ENCODE results near the gene PMFBP1. TPM values are rescaled to one million over a fixed set of nuclear protein-coding genes. Genes with fewer than 3 reads are reported as not detected.

The PMFBP1 gene
- total RNA-seq, 1 experiment from 2014 or later = 5.6 TPM

GRCh38 chr16:72128701-72129100, 43.3 kb downstream of the PMFBP1 start:
- Histone ChIP-seq H3K4me1 (ENCODE audit: control insufficient read depth in 1 of 2, insufficient read depth in 2 of 2, low read length in 2 of 2) (peaks cover 0 to 4% of the 10 kb centered on the region in 2 experiments; a peak in 1 of 4 replicates), H3K79me2 (ENCODE audit: insufficient read depth, low read length) (no peaks in the 10 kb centered on the region), H3K9me2 (ENCODE audit: insufficient read depth) (no peaks in the 10 kb centered on the region), H3K4me3 (replicated peaks in 1 of 2; ENCODE audit: low read depth in 1 of 2, low read length in 2 of 2) (no peak overlapping the region), H3K9ac (ENCODE audit: low read length) (no peak overlapping the region), H3K27me3 (ENCODE audit: insufficient read depth, low read length) (no peaks in the 10 kb centered on the region), H3K9me3 (ENCODE audit: control insufficient read depth in 1 of 2, insufficient read depth in 1 of 2, low read depth in 1 of 2, low read length in 2 of 2) (no peaks in the 10 kb centered on the region), H4K20me1 (ENCODE audit: insufficient read depth) (no peaks in the 10 kb centered on the region), H3K27ac (ENCODE audit: low read depth, low read length) (no peak overlapping the region), H3K4me2 (ENCODE audit: low read length) (no peak overlapping the region), H2AFZ (ENCODE audit: low read depth, low read length, poor library complexity, severe bottlenecking) (no peak overlapping the region), H3K36me3 (ENCODE audit: control insufficient read depth in 1 of 2, insufficient read depth in 2 of 2, low read length in 2 of 2) (no peaks in the 10 kb centered on the region)
- ChIA-PET POLR2A (no interaction called here), CTCF (interaction anchor here (1.5 kb wide), 1 partner anchor 338 kb away, joined by 5 read pairs; no protein-coding TSS in a partner anchor), RAD21 (ENCODE audit: low non-redundant PET in 1 of 2, low total read pairs in 2 of 2, uncharacterized antibody in 2 of 2, unreplicated experiment in 2 of 2) (no interaction called here)
- intact Hi-C loops (cut with micrococcal nuclease) = loop anchor here (5.0 kb wide), 1 partner anchor 1749 kb away; no protein-coding TSS in a partner anchor
- no TSS peak for BruUV-seq (replicated peaks)
- ATAC-seq (no peak), DNase-seq (ENCODE audit: low read depth, low spot score) (no peak)
- TF ChIP-seq MAX (IDR thresholded peaks at IDR 0.05) = no peak
- TF ChIP-seq SP1 (IDR thresholded peaks at IDR 0.05; ENCODE audit: low read depth) = no peak
- TF ChIP-seq ATF3 (IDR thresholded peaks at IDR 0.05) = no peak
- no peak for TF ChIP-seq SRF (IDR thresholded peaks at IDR 0.05; ENCODE audit: low read depth)

GRCh38 chr16:72126429-72126765, 45.6 kb downstream of the PMFBP1 start:
- H4K20me1 ChIP-seq (ENCODE audit: insufficient read depth) = no peaks in the 10 kb centered on the region
- POLR2A ChIA-PET = no interaction called here
- H3K36me3 ChIP-seq (ENCODE audit: control insufficient read depth in 1 of 2, insufficient read depth in 2 of 2, low read length in 2 of 2) = no peaks in the 10 kb centered on the region
- no TSS peak for BruUV-seq (replicated peaks)
- no peaks in the 10 kb centered on the region for H3K79me2 ChIP-seq (ENCODE audit: insufficient read depth, low read length)
- TF ChIP-seq SIN3A (IDR thresholded peaks at IDR 0.05; ENCODE audit: low read depth) (no peak), EZH2 (IDR thresholded peaks at IDR 0.05) (no peak), REST (IDR thresholded peaks at IDR 0.05; ENCODE audit: low read depth) (no peak), SRF (IDR thresholded peaks at IDR 0.05; ENCODE audit: low read depth) (no peak), TCF7L2 (IDR thresholded peaks at IDR 0.05; ENCODE audit: borderline replicate concordance, extremely low read depth, insufficient read depth, insufficient read length) (no peak), EGR1 (IDR thresholded peaks at IDR 0.05; ENCODE audit: low read depth) (no peak)
- no peak overlapping the region for H3K9ac ChIP-seq (ENCODE audit: low read length)
- no peak overlapping the region for H2AFZ ChIP-seq (ENCODE audit: low read depth, low read length, poor library complexity, severe bottlenecking)
- CTCF ChIA-PET = no interaction called here
- intact Hi-C loops (cut with micrococcal nuclease) = loop anchor here (5.0 kb wide), 1 partner anchor 1751 kb away; no protein-coding TSS in a partner anchor
- no peak overlapping the region for H3K27ac ChIP-seq (ENCODE audit: low read depth, low read length)
- no peak overlapping the region for H3K4me2 ChIP-seq (ENCODE audit: low read length)
- H3K9me2 ChIP-seq (ENCODE audit: insufficient read depth) = no peaks in the 10 kb centered on the region
- RAD21 ChIA-PET (ENCODE audit: low non-redundant PET in 1 of 2, low total read pairs in 2 of 2, uncharacterized antibody in 2 of 2, unreplicated experiment in 2 of 2) = no interaction called here
- no peak for DNase-seq (ENCODE audit: low read depth, low spot score)
- H3K4me3 ChIP-seq (replicated peaks in 1 of 2; ENCODE audit: low read depth in 1 of 2, low read length in 2 of 2) = no peak overlapping the region
- no peak for ATAC-seq
- H3K4me1 ChIP-seq (ENCODE audit: control insufficient read depth in 1 of 2, insufficient read depth in 2 of 2, low read length in 2 of 2) = peaks cover 0 to 4% of the 10 kb centered on the region in 2 experiments; a peak in 1 of 4 replicates
- H3K27me3 ChIP-seq (ENCODE audit: insufficient read depth, low read length) = no peaks in the 10 kb centered on the region
- H3K9me3 ChIP-seq (ENCODE audit: control insufficient read depth in 1 of 2, insufficient read depth in 1 of 2, low read depth in 1 of 2, low read length in 2 of 2) = no peaks in the 10 kb centered on the region

Measured in HCT116 (cell line).